ENCODE measurements around the gene KIR2DL1. TPM values are rescaled to one million over a fixed set of nuclear protein-coding genes. Genes with fewer than 3 reads are reported as not detected.
"Not testable (repeated sequence)": the region's sequence is repeated elsewhere in the genome, so short reads cannot be mapped to it uniquely, and the experiment has no call there.

KIR2DL1 gene
- total RNA-seq, 2 donors from 2014 or later: not detected

- no peak for DNase-seq
- no peak within 1 kb of the TSS for H3K27ac ChIP-seq
- no peak within 1 kb of the TSS for H3K4me3 ChIP-seq
- no peak within 1 kb of the TSS for H3K9ac ChIP-seq (ENCODE audit: low read depth in 2 of 2, low read length in 2 of 2)
- no peaks in the 10 kb centered on the region for H3K9me3 ChIP-seq
- TF ChIP-seq, protein P1, sequence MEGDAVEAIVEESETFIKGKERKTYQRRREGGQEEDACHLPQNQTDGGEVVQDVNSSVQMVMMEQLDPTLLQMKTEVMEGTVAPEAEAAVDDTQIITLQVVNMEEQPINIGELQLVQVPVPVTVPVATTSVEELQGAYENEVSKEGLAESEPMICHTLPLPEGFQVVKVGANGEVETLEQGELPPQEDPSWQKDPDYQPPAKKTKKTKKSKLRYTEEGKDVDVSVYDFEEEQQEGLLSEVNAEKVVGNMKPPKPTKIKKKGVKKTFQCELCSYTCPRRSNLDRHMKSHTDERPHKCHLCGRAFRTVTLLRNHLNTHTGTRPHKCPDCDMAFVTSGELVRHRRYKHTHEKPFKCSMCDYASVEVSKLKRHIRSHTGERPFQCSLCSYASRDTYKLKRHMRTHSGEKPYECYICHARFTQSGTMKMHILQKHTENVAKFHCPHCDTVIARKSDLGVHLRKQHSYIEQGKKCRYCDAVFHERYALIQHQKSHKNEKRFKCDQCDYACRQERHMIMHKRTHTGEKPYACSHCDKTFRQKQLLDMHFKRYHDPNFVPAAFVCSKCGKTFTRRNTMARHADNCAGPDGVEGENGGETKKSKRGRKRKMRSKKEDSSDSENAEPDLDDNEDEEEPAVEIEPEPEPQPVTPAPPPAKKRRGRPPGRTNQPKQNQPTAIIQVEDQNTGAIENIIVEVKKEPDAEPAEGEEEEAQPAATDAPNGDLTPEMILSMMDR (IDR thresholded peaks at IDR 0.05): no peak
- intact Hi-C loops (cut with DNase I): no loop called here
- H3K27me3 ChIP-seq: no peaks in the 10 kb centered on the region
- no peaks in the 10 kb centered on the region for H3K36me3 ChIP-seq
- H3K4me1 ChIP-seq: no peaks in the 10 kb centered on the region
Measured at GRCh38 chr19:54803410-54803809, 33.8 kb downstream of the KIR2DL1 start, which contains the start of gene KIR2DL4. KIR2DL4 (plus strand) TSS chr19:54803610; CDS start chr19:54803652, 42 bp downstream.

GRCh38 chr19:54804101-54804500, 34.5 kb downstream of the KIR2DL1 start:
- Histone ChIP-seq H3K9ac (ENCODE audit: low read depth in 2 of 2, low read length in 2 of 2) (no peak overlapping the region), H3K27me3 (no peaks in the 10 kb centered on the region), H3K4me3 (no peak overlapping the region), H3K36me3 (no peaks in the 10 kb centered on the region), H3K4me1 (no peaks in the 10 kb centered on the region), H3K27ac (no peak overlapping the region), H3K9me3 (no peaks in the 10 kb centered on the region)
- no peak for DNase-seq
- intact Hi-C loops (cut with DNase I): no loop called here
- TF ChIP-seq, protein P1 (IDR thresholded peaks at IDR 0.05): no peak

DNA sequence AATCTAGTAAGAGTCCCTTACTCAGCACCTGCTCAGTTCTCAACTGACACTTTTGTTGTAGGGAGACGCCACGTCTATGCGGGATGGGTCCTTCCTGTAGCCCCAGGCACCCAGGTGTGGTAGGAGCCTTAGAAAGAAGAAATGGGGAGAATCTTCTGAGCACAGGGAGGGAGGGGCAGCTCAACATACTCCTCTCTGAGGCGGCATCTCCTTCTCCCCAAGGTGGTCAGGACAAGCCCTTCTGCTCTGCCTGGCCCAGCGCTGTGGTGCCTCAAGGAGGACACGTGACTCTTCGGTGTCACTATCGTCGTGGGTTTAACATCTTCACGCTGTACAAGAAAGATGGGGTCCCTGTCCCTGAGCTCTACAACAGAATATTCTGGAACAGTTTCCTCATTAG, 35.0 kb downstream of the KIR2DL1 start:
- DNase-seq: no peak
- Histone ChIP-seq H3K27ac (no peak overlapping the region), H3K36me3 (no peaks in the 10 kb centered on the region), H3K4me1 (no peaks in the 10 kb centered on the region), H3K4me3 (no peak overlapping the region), H3K27me3 (no peaks in the 10 kb centered on the region), H3K9ac (ENCODE audit: low read depth in 2 of 2, low read length in 2 of 2) (no peak overlapping the region), H3K9me3 (no peaks in the 10 kb centered on the region)
- TF ChIP-seq, protein P1 (IDR thresholded peaks at IDR 0.05): no peak
- intact Hi-C loops (cut with DNase I): no loop called here

DNA sequence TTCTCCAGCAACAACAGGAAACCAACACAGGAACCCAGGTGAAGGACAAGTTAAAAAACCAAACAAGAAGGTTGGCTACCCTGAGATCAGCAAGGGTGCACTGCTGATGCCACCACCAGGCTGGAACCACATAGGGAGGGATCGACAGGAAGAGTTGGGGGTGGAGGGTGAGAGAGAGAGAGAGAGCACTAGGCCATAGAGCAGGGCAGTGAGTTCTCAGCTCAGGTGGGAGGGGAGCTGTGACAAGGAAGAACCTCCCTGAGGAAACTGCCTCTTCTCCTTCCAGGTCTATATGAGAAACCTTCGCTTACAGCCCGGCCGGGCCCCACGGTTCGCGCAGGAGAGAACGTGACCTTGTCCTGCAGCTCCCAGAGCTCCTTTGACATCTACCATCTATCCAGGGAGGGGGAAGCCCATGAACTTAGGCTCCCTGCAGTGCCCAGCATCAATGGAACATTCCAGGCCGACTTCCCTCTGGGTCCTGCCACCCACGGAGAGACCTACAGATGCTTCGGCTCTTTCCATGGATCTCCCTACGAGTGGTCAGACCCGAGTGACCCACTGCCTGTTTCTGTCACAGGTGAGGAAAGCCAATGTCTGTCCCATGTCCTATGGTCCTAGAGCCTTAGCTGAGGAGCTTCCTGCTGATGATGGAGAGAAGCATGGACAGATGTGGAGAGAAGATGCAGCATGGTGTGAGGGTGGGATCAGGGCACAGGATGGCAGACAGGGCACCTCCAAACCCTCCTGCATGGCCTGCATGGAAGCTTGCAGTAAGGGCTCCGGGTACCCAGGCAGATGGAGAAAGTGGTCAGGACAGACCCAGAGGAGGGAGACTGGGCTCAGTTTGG, 36.3 kb downstream of the KIR2DL1 start:
- Histone ChIP-seq H3K4me3 (no peak overlapping the region), H3K9ac (ENCODE audit: low read depth in 2 of 2, low read length in 2 of 2) (no peak overlapping the region), H3K4me1 (no peaks in the 10 kb centered on the region), H3K27me3 (no peaks in the 10 kb centered on the region), H3K36me3 (no peaks in the 10 kb centered on the region), H3K27ac (no peak overlapping the region), H3K9me3 (no peaks in the 10 kb centered on the region)
- DNase-seq: no peak
- TF ChIP-seq, protein P1 (IDR thresholded peaks at IDR 0.05): no peak
- intact Hi-C loops (cut with DNase I): no loop called here

GRCh38 chr19:54806516-54806838, 36.9 kb downstream of the KIR2DL1 start:
- Histone ChIP-seq H3K9me3 (no peaks in the 10 kb centered on the region), H3K36me3 (no peaks in the 10 kb centered on the region), H3K27ac (no peak overlapping the region), H3K9ac (ENCODE audit: low read depth in 2 of 2, low read length in 2 of 2) (no peak overlapping the region), H3K4me1 (no peaks in the 10 kb centered on the region), H3K4me3 (no peak overlapping the region), H3K27me3 (no peaks in the 10 kb centered on the region)
- DNase-seq: no peak
- intact Hi-C loops (cut with DNase I): no loop called here
- TF ChIP-seq, protein P1 (IDR thresholded peaks at IDR 0.05): no peak

DNA sequence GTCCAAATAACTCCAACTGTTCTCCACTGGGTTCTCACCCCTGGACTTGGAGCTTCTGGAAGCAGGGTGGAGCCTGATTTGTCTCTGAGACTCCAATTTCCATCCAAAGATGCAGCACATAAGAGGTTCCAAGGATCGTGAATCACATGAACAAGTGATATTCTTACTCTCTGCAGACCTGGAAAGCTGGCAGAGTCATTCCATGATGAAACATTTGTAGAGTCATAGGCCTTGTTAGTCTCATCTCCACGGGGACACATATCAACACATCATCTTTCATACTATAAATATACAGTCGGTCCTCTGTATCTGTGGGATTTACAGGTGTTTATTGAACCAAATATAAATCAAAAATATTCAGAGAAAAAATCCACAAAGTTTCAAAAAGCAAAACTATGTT, 45.0 kb downstream of the KIR2DL1 start:
- H3K9me3 ChIP-seq; H3K27me3 ChIP-seq; DNase-seq; intact Hi-C loops (cut with DNase I); H3K27ac ChIP-seq; H3K9ac ChIP-seq (ENCODE audit: low read depth in 2 of 2, low read length in 2 of 2); H3K36me3 ChIP-seq; H3K4me3 ChIP-seq; H3K4me1 ChIP-seq: not testable (repeated sequence)

DNA sequence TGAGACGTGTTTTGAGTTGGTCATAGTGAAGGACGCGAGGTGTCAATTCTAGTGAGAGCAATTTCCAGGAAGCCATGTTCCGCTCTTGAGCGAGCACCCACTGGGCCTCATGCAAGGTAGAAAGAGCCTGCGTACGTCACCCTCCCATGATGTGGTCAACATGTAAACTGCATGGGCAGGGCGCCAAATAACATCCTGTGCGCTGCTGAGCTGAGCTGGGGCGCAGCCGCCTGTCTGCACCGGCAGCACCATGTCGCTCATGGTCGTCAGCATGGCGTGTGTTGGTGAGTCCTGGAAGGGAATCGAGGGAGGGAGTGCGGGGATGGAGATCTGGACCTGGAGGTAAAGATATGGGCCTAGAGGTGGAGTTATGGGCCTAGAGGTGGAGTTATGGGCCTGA, 46.7 kb downstream of the KIR2DL1 start, which contains the start of gene KIR3DL1:
Gene KIR3DL1 (plus strand): TSS at position 218 of the 400 bp plus-strand sequence.
- H3K36me3 ChIP-seq; H3K9me3 ChIP-seq; H3K27me3 ChIP-seq; DNase-seq; H3K27ac ChIP-seq; H3K4me1 ChIP-seq; intact Hi-C loops (cut with DNase I); H3K4me3 ChIP-seq; H3K9ac ChIP-seq (ENCODE audit: low read depth in 2 of 2, low read length in 2 of 2): not testable (repeated sequence)

Measured in colonic mucosa (tissue), 4 donors.